ENCODE measurements around the gene PTPRA. TPM values are rescaled to one million over a fixed set of nuclear protein-coding genes. Genes with fewer than 3 reads are reported as not detected.

The PTPRA gene
- total and polyA plus RNA-seq, 9 of the 15 experiments (the other 6 are each of a cell fraction or from before 2014, with no cell fraction given): 3.4 to 80.5 (median 28.0) TPM

GRCh38 chr20:2859330-2860121, 13.8 kb upstream of the PTPRA start:
- BruUV-seq (replicated peaks): no TSS peak
- no peaks in the 10 kb centered on the region for H3K9me1 ChIP-seq (ENCODE audit: control insufficient read depth, insufficient read depth, low read length)
- DNase-seq (ENCODE audit: extremely low read depth in 1 of 4, low spot score in 3 of 4) (no peak), FAIRE-seq (no peak), ATAC-seq (no peak)
- H2AFZ ChIP-seq (ENCODE audit: low read depth, low read length): no peak overlapping the region
- H3K79me2 ChIP-seq (ENCODE audit: control insufficient read depth, insufficient read depth, low read length): no peaks in the 10 kb centered on the region
- H3K27me3 ChIP-seq (ENCODE audit: control insufficient read depth in 2 of 2, insufficient read depth in 2 of 2, low read length in 2 of 2): no peaks in the 10 kb centered on the region
- peak overlapping the region in 1 of 2 experiments; percentile 17; a peak in 1 of 4 replicates for H3K9ac ChIP-seq (ENCODE audit: insufficient read depth in 1 of 2, low read depth in 2 of 2, low read length in 2 of 2)
- CTCF ChIA-PET (ENCODE audit: low intra/inter-chr PET ratio): no interaction called here
- TF ChIP-seq MYBL2 (IDR thresholded peaks at IDR 0.05; ENCODE audit: low read depth) (no peak), MYBL2 (CRISPR knock-in tag; IDR thresholded peaks at IDR 0.05; ENCODE audit: borderline replicate concordance) (no peak), BRD9 (IDR thresholded peaks at IDR 0.05; ENCODE audit: low read depth, partially characterized antibody) (no peak)
- no peaks in the 10 kb centered on the region for H3K9me3 ChIP-seq (replicated peaks; ENCODE audit: control insufficient read depth, insufficient read depth, low read depth, low read length)
- POLR2A ChIA-PET: interaction anchor here (1.6 kb wide), 1 partner anchor 7 kb away, joined by 6 read pairs; no protein-coding TSS in a partner anchor
- no peak overlapping the region for H3K4me2 ChIP-seq (ENCODE audit: insufficient read depth, low read length)
- H3K27ac ChIP-seq (ENCODE audit: extremely low read depth, low read depth, low read length): no peak overlapping the region
- WGBS (ENCODE audit: insufficient coverage, low coverage, missing lambda C conversion rate): 94% methylated on average over 2 of the region's 4 CpGs
- H3K36me3 ChIP-seq (ENCODE audit: control insufficient read depth, insufficient read depth, low read length): peaks cover 5% of the 10 kb centered on the region; the same call in 2 of the 3 replicates
- no peaks in the 10 kb centered on the region for H3K4me1 ChIP-seq (replicated peaks in 1 of 2; ENCODE audit: control insufficient read depth in 2 of 2, insufficient read depth in 2 of 2, low read length in 2 of 2)
- in situ Hi-C loops (cut with MboI): no loop called here
- intact Hi-C loops (cut with micrococcal nuclease): no loop called here
- H4K20me1 ChIP-seq (replicated peaks; ENCODE audit: control insufficient read depth, insufficient read depth, low read length): no peaks in the 10 kb centered on the region
- no peak overlapping the region for H3K4me3 ChIP-seq

- Histone ChIP-seq H3K9me1 (ENCODE audit: control insufficient read depth, insufficient read depth, low read length) (peaks cover 2% of the 10 kb centered on the region), H2AFZ (ENCODE audit: low read depth, low read length) (no peak overlapping the region), H3K9me3 (replicated peaks; ENCODE audit: control insufficient read depth, insufficient read depth, low read depth, low read length) (no peaks in the 10 kb centered on the region), H3K27ac (ENCODE audit: extremely low read depth, low read depth, low read length) (no peak overlapping the region), H3K4me2 (ENCODE audit: insufficient read depth, low read length) (no peak overlapping the region), H3K27me3 (ENCODE audit: control insufficient read depth in 2 of 2, insufficient read depth in 2 of 2, low read length in 2 of 2) (no peaks in the 10 kb centered on the region), H3K36me3 (ENCODE audit: control insufficient read depth, insufficient read depth, low read length) (peaks cover 6% of the 10 kb centered on the region; the same call in 2 of the 3 replicates), H3K4me1 (replicated peaks in 1 of 2; ENCODE audit: control insufficient read depth in 2 of 2, insufficient read depth in 2 of 2, low read length in 2 of 2) (no peaks in the 10 kb centered on the region; a peak in 1 of 5 replicates), H3K79me2 (ENCODE audit: control insufficient read depth, insufficient read depth, low read length) (no peaks in the 10 kb centered on the region), H4K20me1 (replicated peaks; ENCODE audit: control insufficient read depth, insufficient read depth, low read length) (no peaks in the 10 kb centered on the region), H3K4me3 (no peak overlapping the region), H3K9ac (ENCODE audit: insufficient read depth in 1 of 2, low read depth in 2 of 2, low read length in 2 of 2) (no peak overlapping the region)
- WGBS (ENCODE audit: insufficient coverage, low coverage, missing lambda C conversion rate): 68% methylated on average over 9 of the region's 12 CpGs
- BruUV-seq (replicated peaks): no TSS peak
- DNase-seq (ENCODE audit: extremely low read depth in 1 of 4, low spot score in 3 of 4) (no peak), ATAC-seq (no peak), FAIRE-seq (no peak)
- intact Hi-C loops (cut with micrococcal nuclease) (no loop called here), in situ Hi-C loops (cut with MboI) (no loop called here)
- ChIA-PET POLR2A (interaction anchor here (1.1 kb wide), 1 partner anchor 53 kb away, joined by 3 read pairs; no protein-coding TSS in a partner anchor), CTCF (ENCODE audit: low intra/inter-chr PET ratio) (no interaction called here)
- TF ChIP-seq NBN (IDR thresholded peaks at IDR 0.05; ENCODE audit: low read depth) (no peak), ZNF407 (IDR thresholded peaks at IDR 0.05; ENCODE audit: low read depth) (no peak)
Measured at GRCh38 chr20:2864626-2865025, 8.7 kb upstream of the PTPRA start.

Data from K562 (cell line).